IMR-90 (cell line): ENCODE results near the gene PCSK5. TPM values are rescaled to one million over a fixed set of nuclear protein-coding genes. Genes with fewer than 3 reads are reported as not detected.

ENCODE experiments used
- ATAC-seq: fragments of 200-7000 bp; cut with Tn5 transposase; 2 replicates; pipeline ENCODE4 v1.9.1; 2020; ENCODE audit warnings: low read depth, mild to moderate bottlenecking, moderate library complexity
- BruUV-seq: library from RNA; stranded (reverse); fragments of 400-500 nt; replicated peaks from 2 replicates; lab custom pipeline; 2021; lab: Mats Ljungman, UMichigan
- CTCF ChIA-PET: fragments of 300-600 bp; formaldehyde crosslinking; extraction: SDS; loops from one replicate; lab custom pipeline; 2021; ENCODE audit warnings: antibody characterized with exemption; lab: Yijun Ruan, JAX
- POLR2A ChIA-PET: fragments of 300-600 bp; sonication (Branson Sonifier 250); formaldehyde crosslinking; loops from one replicate; lab custom pipeline; 2022; ENCODE audit warnings: antibody characterized with exemption; ENCODE audit not compliant: unreplicated experiment; lab: Charles Lee
- DNase-seq: peaks from one replicate; pipeline ENCODE4 v3.0.0; 2013
- H2AFZ ChIP-seq: replicated peaks from 2 replicates; pipeline ENCODE3; 2013; ENCODE audit warnings: low read length, mild to moderate bottlenecking; ENCODE audit not compliant: poor library complexity
- H2AK5ac ChIP-seq: 2 replicates; pipeline ENCODE4 v1.6.1; 2013; ENCODE audit warnings: low read depth, low read length, inconsistent platforms
- H2AK9ac ChIP-seq: replicated peaks from 2 replicates; pipeline ENCODE3; 2013; ENCODE audit warnings: mild to moderate bottlenecking, low read depth, low read length, moderate library complexity; ENCODE audit not compliant: poor library complexity
- H2BK120ac ChIP-seq: 2 replicates; pipeline ENCODE4 v1.6.1; 2013; ENCODE audit warnings: low read depth, low read length, inconsistent platforms
- H2BK15ac ChIP-seq: 3 replicates; pipeline ENCODE4 v1.6.1; 2013; ENCODE audit warnings: low read depth, low read length, inconsistent platforms
- H2BK20ac ChIP-seq: 2 replicates; pipeline ENCODE4 v1.6.1; 2013; ENCODE audit warnings: low read depth, mild to moderate bottlenecking, inconsistent platforms, low read length, moderate library complexity
- H2BK5ac ChIP-seq: 2 replicates; pipeline ENCODE4 v1.6.1; 2013; ENCODE audit warnings: mild to moderate bottlenecking, low read depth, low read length, inconsistent platforms; ENCODE audit not compliant: poor library complexity, severe bottlenecking
- H3K14ac ChIP-seq: replicated peaks from 2 replicates; pipeline ENCODE4 v1.6.1; 2013; ENCODE audit warnings: low read depth, low read length, inconsistent platforms
- H3K18ac ChIP-seq: 2 replicates; pipeline ENCODE4 v1.6.1; 2013; ENCODE audit warnings: low read depth, low read length, control low read depth
- H3K23ac ChIP-seq: 2 replicates; pipeline ENCODE4 v1.6.1; 2013; ENCODE audit warnings: low read depth, low read length, inconsistent platforms
- H3K27ac ChIP-seq: 2 replicates; pipeline ENCODE4 v1.5.1; 2013; ENCODE audit warnings: mild to moderate bottlenecking, control low read depth, low read length; ENCODE audit not compliant: insufficient read depth
- H3K27me3 ChIP-seq: 2 replicates; pipeline ENCODE4 v1.6.1; 2013; ENCODE audit warnings: low read length; ENCODE audit not compliant: control insufficient read depth, insufficient read depth
- H3K36me3 ChIP-seq: 2 replicates; pipeline ENCODE4 v1.6.1; 2013; ENCODE audit warnings: low read length, mixed read lengths; ENCODE audit not compliant: control insufficient read depth, insufficient read depth
- H3K4ac ChIP-seq: 2 replicates; pipeline ENCODE4 v1.6.1; 2013; ENCODE audit warnings: low read depth, low read length, inconsistent platforms
- H3K4me1 ChIP-seq: 2 replicates; pipeline ENCODE4 v1.6.1; 2013; ENCODE audit warnings: low read length, mixed read lengths; ENCODE audit not compliant: control insufficient read depth, insufficient read depth
- H3K4me2 ChIP-seq: 2 replicates; pipeline ENCODE4 v1.6.1; 2013; ENCODE audit warnings: low read depth, mild to moderate bottlenecking, control low read depth, low read length, moderate library complexity
- H3K4me3 ChIP-seq: 2 replicates; pipeline ENCODE4 v1.5.1; 2013; ENCODE audit warnings: low read depth, mild to moderate bottlenecking, control low read depth, low read length, moderate library complexity; ENCODE audit not compliant: insufficient read depth
- H3K56ac ChIP-seq: 2 replicates; pipeline ENCODE4 v1.6.1; 2013; ENCODE audit warnings: low read length, inconsistent platforms; ENCODE audit not compliant: insufficient read depth; ENCODE audit errors: extremely low read depth
- H3K79me1 ChIP-seq, 2 experiments: 2 replicates each; pipeline ENCODE4 v1.6.1; 2013; ENCODE audit warnings: low read length in 2 of 2, inconsistent platforms in 1 of 2, low read depth in 1 of 2
- H3K9ac ChIP-seq: 2 replicates; pipeline ENCODE4 v1.6.1; 2013; ENCODE audit warnings: low read depth, low read length, control low read depth
- H3K9me1 ChIP-seq: 2 replicates; pipeline ENCODE4 v1.6.1; 2013; ENCODE audit warnings: low read length, inconsistent platforms; ENCODE audit not compliant: insufficient read depth
- H3K9me3 ChIP-seq: 2 replicates; pipeline ENCODE4 v1.6.1; 2013; ENCODE audit warnings: low read length; ENCODE audit not compliant: control insufficient read depth, insufficient read depth
- H4K20me1 ChIP-seq: 2 replicates; pipeline ENCODE4 v1.6.1; 2013; ENCODE audit warnings: low read length, inconsistent platforms; ENCODE audit not compliant: insufficient read depth
- H4K5ac ChIP-seq: 2 replicates; pipeline ENCODE4 v1.6.1; 2013; ENCODE audit warnings: mild to moderate bottlenecking, low read depth, low read length, control low read depth
- H4K8ac ChIP-seq, 2 experiments: 2 replicates each; pipeline ENCODE4 v1.6.1; 2013; ENCODE audit warnings: low read depth in 2 of 2, low read length in 2 of 2, control low read depth in 1 of 2, inconsistent platforms in 1 of 2
- H4K91ac ChIP-seq: 2 replicates; pipeline ENCODE4 v1.6.1; 2013; ENCODE audit warnings: low read depth, low read length, inconsistent platforms; ENCODE audit not compliant: insufficient read depth
- FOS ChIP-seq: fragments of 150-350 bp; IDR thresholded peaks from 2 replicates; pipeline ENCODE4 v1.6.1; 2016; ENCODE audit warnings: low read depth, low read length
- MAFK ChIP-seq: IDR thresholded peaks from 2 replicates; pipeline ENCODE4 v1.6.1; 2012; ENCODE audit warnings: low read depth, low read length, improper control_type of control experiment
- POLR2A ChIP-seq: IDR thresholded peaks from 2 replicates; pipeline ENCODE4 v1.6.1; 2012; ENCODE audit warnings: mild to moderate bottlenecking, low read depth, low read length
- RAD21 ChIP-seq: IDR thresholded peaks from 2 replicates; pipeline ENCODE4 v1.6.1; 2012; ENCODE audit warnings: low read length, improper control_type of control experiment
- USF2 ChIP-seq: fragments of 150-350 bp; IDR thresholded peaks from 2 replicates; pipeline ENCODE4 v1.6.1; 2017; ENCODE audit warnings: mild to moderate bottlenecking, antibody characterized with exemption, low read length, low read depth
- WGBS, 2 experiments: methylation state at CpG; one replicate each; pipeline versions ENCODE4 v1.1.5 to v1.1.7; 2013; ENCODE audit warnings: missing lambda C conversion rate in 2 of 2; ENCODE audit not compliant: insufficient read length in 1 of 2; ENCODE audit errors: extremely low coverage in 2 of 2; 5-methylcytosine and 5-hydroxymethylcytosine counted together
- dilution Hi-C: fragments of 300-500 bp; cut with HindIII; formaldehyde crosslinking; loops from one replicate; pipeline ENCODE4 v1.14.3; 2018; ENCODE audit warnings: low sequenced_read_pairs; ENCODE audit not compliant: unreplicated experiment
- in situ Hi-C: fragments of 300-500 bp; cut with MboI; formaldehyde crosslinking; loops from 3 replicates; pipeline ENCODE4 v1.14.3; 2019; ENCODE audit warnings: low sequenced_read_pairs, inconsistent platforms, mixed read lengths
- intact Hi-C: fragments of 100-400 bp; cut with micrococcal nuclease; formaldehyde crosslinking; loops from 2 replicates; pipeline ENCODE4 v1.10.0; 2022
- polyA plus RNA-seq, 3 experiments: library from polyadenylated mRNA; depleted of rRNA; stranded (reverse); fragments of >200 nt; gene quantifications; 2 replicates each; pipeline ENCODE4 v1.2.3, GENCODE V29; 2012; ENCODE audit warnings: low replicate concordance in 1 of 3
- total RNA-seq: library from RNA; depleted of rRNA; stranded (reverse); fragments of >200 nt; gene quantifications from 2 replicates; pipeline ENCODE4 v1.2.3, GENCODE V29; 2012

The PCSK5 gene
- total and polyA plus RNA-seq, 2 of the 4 experiments (the other 2 are of a cell fraction), result 1.5 to 3.0 TPM

GRCh38 chr9:75988663-75989062, 98.2 kb downstream of the PCSK5 start:
- no peak overlapping the region for H3K56ac ChIP-seq
- no peak overlapping the region for H2AK5ac ChIP-seq
- no TSS peak for BruUV-seq
- no peak overlapping the region for H3K23ac ChIP-seq
- in situ Hi-C loops, result no loop called here
- H3K4ac ChIP-seq, result no peak overlapping the region
- DNase-seq (no peak), ATAC-seq (no peak)
- WGBS, 2 experiments, result no CpG with 5 or more reads among the region's 2 CpGs
- H2BK15ac ChIP-seq, result no peak overlapping the region
- H3K9ac ChIP-seq, result no peak overlapping the region
- dilution Hi-C loops, result no loop called here
- no peak overlapping the region for H3K27ac ChIP-seq
- H3K9me1 ChIP-seq, result no peaks in the 10 kb centered on the region
- H3K14ac ChIP-seq, result no peak overlapping the region
- no peak overlapping the region for H3K18ac ChIP-seq
- no peaks in the 10 kb centered on the region for H3K79me1 ChIP-seq
- H2BK20ac ChIP-seq, result no peak overlapping the region
- no peak for TF ChIP-seq MAFK
- TF ChIP-seq POLR2A, result no peak
- no peak for TF ChIP-seq RAD21
- TF ChIP-seq FOS, result no peak
- TF ChIP-seq USF2, result no peak
- intact Hi-C loops, result no loop called here
- no peak overlapping the region for H4K91ac ChIP-seq
- H3K36me3 ChIP-seq, result peaks cover 4% of the 10 kb centered on the region
- H2AK9ac ChIP-seq, result no peak overlapping the region
- no peak overlapping the region for H4K5ac ChIP-seq
- H3K9me3 ChIP-seq, result no peaks in the 10 kb centered on the region
- no peaks in the 10 kb centered on the region for H3K4me1 ChIP-seq
- ChIA-PET POLR2A (no interaction called here), CTCF (no interaction called here)
- H4K20me1 ChIP-seq, result no peaks in the 10 kb centered on the region
- H3K27me3 ChIP-seq, result no peaks in the 10 kb centered on the region
- no peak overlapping the region for H2BK120ac ChIP-seq
- H4K8ac ChIP-seq, result no peak overlapping the region
- no peak overlapping the region for H3K4me3 ChIP-seq
- H2BK5ac ChIP-seq, result no peak overlapping the region
- H2AFZ ChIP-seq, result no peak overlapping the region
- H3K4me2 ChIP-seq, result no peak overlapping the region
